ENCODE results near the gene RFK. TPM values are rescaled to one million over a fixed set of nuclear protein-coding genes. Genes with fewer than 3 reads are reported as not detected.

RFK gene
- total RNA-seq, 4 donors from 2014 or later: 27.5 to 92.0 (median 57.5) TPM

DNA sequence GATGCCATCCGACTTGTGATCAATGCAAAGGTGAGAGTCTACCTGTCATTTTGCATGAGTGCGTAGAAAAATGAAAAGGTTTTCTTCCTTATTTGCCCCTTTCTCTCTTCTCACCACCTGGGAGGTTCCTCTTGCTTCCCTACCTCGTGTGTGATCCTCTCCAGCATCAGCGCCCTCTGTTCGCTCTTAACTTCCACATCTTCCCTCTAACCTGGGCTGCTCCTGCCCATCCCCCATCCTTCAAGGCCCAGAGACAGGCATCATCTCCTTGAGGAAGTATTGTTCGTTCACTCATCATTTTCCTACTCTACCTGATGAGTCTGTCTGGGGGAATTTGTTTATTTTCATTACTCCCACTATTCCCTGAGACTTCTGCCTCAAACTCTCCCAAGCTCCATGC lies 55.8 kb downstream of the RFK start:
- TF ChIP-seq POLR2AphosphoS5 (IDR thresholded peaks at IDR 0.05) (no peak), EP300 (IDR thresholded peaks at IDR 0.05; ENCODE audit: low read depth) (no peak), POLR2A (IDR thresholded peaks at IDR 0.05) (no peak)
- TF ChIP-seq, protein P1, sequence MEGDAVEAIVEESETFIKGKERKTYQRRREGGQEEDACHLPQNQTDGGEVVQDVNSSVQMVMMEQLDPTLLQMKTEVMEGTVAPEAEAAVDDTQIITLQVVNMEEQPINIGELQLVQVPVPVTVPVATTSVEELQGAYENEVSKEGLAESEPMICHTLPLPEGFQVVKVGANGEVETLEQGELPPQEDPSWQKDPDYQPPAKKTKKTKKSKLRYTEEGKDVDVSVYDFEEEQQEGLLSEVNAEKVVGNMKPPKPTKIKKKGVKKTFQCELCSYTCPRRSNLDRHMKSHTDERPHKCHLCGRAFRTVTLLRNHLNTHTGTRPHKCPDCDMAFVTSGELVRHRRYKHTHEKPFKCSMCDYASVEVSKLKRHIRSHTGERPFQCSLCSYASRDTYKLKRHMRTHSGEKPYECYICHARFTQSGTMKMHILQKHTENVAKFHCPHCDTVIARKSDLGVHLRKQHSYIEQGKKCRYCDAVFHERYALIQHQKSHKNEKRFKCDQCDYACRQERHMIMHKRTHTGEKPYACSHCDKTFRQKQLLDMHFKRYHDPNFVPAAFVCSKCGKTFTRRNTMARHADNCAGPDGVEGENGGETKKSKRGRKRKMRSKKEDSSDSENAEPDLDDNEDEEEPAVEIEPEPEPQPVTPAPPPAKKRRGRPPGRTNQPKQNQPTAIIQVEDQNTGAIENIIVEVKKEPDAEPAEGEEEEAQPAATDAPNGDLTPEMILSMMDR (IDR thresholded peaks at IDR 0.05): no peak

DNA sequence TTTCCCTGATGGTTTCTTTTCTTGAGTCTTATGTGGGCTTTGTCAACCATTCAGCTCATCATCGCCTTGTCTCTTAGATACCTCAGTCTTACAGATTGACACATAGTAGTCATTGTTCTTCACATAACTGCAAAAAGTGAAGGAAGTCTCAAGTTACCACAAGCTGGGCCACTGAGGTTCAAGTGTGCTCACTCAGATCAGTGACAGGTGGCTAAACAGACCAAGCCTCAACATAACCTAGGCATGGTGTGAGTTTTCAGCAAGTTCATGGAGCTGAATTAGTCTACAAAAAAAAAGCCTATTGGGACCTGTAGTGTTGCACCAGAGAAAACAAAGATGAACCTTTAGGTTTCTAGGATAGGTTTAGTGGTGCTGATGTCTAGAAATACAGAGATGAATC lies 58.2 kb downstream of the RFK start:
- no peaks in the 10 kb centered on the region for H3K36me3 ChIP-seq
- no peak for TF ChIP-seq POLR2AphosphoS5 (IDR thresholded peaks at IDR 0.05)
- in situ Hi-C loops (cut with MboI; ENCODE audit: low pct_ligation_motif_present in 1 of 4, low pct_unique_long_range_greater_than_20kb in 1 of 4, low sequenced_read_pairs in 3 of 4) (no loop called here), intact Hi-C loops (cut with DNase I; ENCODE audit: low total_unique reads) (no loop called here)
- 85 to 100% methylated on average over 1 of the region's 1 CpG for WGBS, 2 donors (ENCODE audit: low coverage in 1 of 2)
- H3K27me3 ChIP-seq: no peaks in the 10 kb centered on the region
- H3K4me3 ChIP-seq: no peak overlapping the region
- H3K9me3 ChIP-seq: no peaks in the 10 kb centered on the region
- no peak for DNase-seq
- H3K27ac ChIP-seq: no peak overlapping the region
- no peaks in the 10 kb centered on the region for H3K4me1 ChIP-seq

More for the DNA sequence above, 55.8 kb downstream of the RFK start:
- WGBS, 2 donors (ENCODE audit: low coverage in 1 of 2): 82 to 85% methylated on average over 5 to 6 of the region's 6 CpGs
- Histone ChIP-seq H3K27me3 (no peaks in the 10 kb centered on the region), H3K27ac (no peak overlapping the region), H3K4me1 (no peaks in the 10 kb centered on the region), H3K9me3 (no peaks in the 10 kb centered on the region), H3K4me3 (no peak overlapping the region), H3K36me3 (no peaks in the 10 kb centered on the region)
- intact Hi-C loops (cut with DNase I; ENCODE audit: low total_unique reads) (no loop called here), in situ Hi-C loops (cut with MboI; ENCODE audit: low pct_ligation_motif_present in 1 of 4, low pct_unique_long_range_greater_than_20kb in 1 of 4, low sequenced_read_pairs in 3 of 4) (no loop called here)
- no peak for DNase-seq

Other genes with a start within 250 kb of the RFK start
- 10 to 100 TPM; 12.7 to 52.0 (median 27.8) TPM for gene GCNT1, start 64.8 kb upstream of the RFK start, total RNA-seq

All from transverse colon (tissue), 4 donors.